GM18499 (cell line): ENCODE measurements around the gene ACAD11.
"Not testable (repeated sequence)": the region's sequence is repeated elsewhere in the genome, so short reads cannot be mapped to it uniquely, and the experiment has no call there.

Experiments used
- ATAC-seq: cut with Tn5 transposase; IDR thresholded peaks from one replicate; pipeline ENCODE4 v1.9.1; 2021; ENCODE audit warnings: moderate number of reproducible peaks; ENCODE audit not compliant: insufficient read depth, unreplicated experiment

The ACAD11 gene

DNA sequence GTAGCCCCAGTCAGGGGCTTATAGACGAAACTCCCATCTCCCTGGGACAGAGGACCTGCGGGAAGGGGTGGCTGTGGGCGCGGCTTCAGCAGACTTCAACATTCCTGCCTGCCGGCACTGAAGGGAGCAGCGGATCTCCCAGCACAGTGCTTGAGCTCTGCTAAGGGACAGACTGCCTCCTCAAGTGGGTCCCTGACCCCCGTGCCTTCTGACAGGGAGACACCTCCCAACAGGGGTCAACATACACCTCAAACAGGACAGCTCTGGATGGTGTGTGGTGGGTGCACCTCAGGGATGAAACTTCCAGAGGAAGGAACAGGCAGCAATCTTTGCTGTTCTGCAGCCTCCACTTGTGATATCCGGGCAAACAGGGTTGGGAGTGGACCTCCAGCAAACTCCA is 53.0 kb downstream of the ACAD11 start:
- not testable (repeated sequence) for ATAC-seq

DNA sequence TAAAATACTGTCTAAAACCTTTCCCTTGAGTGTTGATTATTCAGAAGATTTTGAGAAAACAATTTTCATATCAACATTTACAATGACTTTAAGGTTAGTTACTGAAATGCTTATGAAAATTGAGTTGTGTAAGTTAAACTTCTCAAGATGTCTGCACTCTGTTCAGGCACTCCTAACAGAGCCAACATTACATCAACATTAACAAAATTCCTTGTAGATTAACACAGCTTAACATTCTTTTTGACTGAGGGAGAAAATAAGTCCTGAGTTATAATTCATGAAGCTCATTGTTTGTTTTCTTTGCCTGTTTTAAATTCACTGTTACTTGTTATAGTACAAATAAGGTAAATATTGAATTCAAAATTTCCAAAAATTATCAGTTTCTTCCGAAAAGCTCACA is 53.5 kb downstream of the ACAD11 start:
- no peak for ATAC-seq

DNA sequence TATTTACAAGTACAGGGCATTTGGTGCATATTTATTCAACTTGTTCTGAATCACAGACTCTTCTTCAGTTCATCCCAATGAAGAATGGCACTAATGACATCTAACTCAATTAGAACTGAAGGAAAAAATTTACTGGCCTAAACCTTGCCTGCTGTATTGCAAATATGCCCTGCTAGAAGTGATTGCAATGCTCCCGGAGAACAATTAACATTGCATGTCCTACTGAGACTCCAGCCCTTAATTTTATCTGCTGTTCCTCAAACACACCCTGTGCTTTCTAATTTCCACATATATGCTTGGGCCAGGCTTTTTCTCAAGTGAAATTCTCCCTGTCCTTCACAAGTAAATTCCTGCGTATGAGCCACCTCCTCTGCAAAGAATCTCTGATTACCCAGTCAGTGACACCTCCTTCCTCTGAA is 54.2 kb downstream of the ACAD11 start:
- ATAC-seq = no peak

- not testable (repeated sequence) for ATAC-seq
Observed at GRCh38 chr3:132600614-132601013, 59.0 kb downstream of the ACAD11 start.

GRCh38 chr3:132598181-132598580 is 61.4 kb downstream of the ACAD11 start:
- ATAC-seq = no peak

DNA sequence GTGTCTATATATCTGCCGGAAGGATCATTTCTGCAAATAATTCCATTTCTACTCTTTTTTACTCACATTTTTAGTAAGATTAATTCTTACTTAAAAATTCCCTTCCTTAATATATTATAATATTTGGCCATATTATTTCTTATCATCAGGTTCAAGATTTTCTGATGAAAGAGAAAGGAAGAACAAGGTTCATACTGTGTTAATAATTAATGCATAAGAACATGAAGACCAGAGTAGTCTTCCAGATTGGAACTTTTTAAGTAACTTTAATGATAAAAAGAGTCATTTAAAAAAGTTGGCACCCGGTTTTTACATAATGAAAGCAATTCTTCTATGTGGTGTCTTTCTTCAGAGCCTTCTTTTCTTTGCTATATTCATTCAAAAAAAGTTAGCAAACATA is 61.9 kb downstream of the ACAD11 start:
- ATAC-seq = no peak

- ATAC-seq = no peak
Observed at GRCh38 chr3:132596816-132597433, 62.7 kb downstream of the ACAD11 start, which contains the start of gene ACKR4. TSS of gene ACKR4 (plus strand) at chr3:132597270. CDS start at chr3:132600398, 3,128 bp downstream.

- ATAC-seq = no peak
Observed at GRCh38 chr3:132596326-132596725, 63.3 kb downstream of the ACAD11 start.

DNA sequence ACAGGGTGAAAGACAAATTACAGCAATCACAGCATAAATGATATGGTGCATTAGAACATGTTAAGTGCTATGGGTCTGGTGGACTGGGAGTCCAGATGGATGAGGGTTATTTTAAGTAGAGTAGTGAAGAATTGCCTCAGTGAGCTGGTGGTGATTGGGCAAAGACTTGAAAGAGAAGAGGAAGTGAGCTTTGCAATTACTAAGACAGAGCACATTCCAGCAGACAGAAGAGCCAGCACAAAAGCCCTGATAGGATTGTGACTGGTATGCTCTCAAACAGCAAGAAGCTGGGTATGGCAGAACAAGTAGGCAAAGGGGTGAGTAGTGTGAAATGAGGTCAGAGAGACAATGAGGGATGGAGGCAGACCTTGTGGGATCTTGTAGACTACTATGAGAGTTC is 64.6 kb downstream of the ACAD11 start:
- no peak for ATAC-seq

DNA sequence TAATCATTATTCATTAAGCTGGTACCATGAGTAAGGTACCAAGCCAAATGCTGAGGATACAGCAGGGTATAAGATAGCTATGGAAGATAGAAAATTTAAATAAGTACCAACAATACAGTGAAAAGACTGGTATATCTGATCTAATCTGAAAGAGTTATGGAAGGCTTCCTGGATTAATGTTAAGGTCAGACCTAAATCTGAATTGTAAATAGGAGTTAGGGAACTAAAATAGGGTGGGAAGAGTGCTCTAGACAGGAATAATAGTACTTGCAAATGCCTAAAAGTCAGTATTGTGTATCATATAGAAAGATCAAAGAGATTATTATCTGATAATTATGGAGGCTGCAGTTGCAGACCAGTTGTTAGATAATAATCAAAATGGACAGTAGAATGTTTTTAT is 65.1 kb downstream of the ACAD11 start:
- ATAC-seq = no peak

DNA sequence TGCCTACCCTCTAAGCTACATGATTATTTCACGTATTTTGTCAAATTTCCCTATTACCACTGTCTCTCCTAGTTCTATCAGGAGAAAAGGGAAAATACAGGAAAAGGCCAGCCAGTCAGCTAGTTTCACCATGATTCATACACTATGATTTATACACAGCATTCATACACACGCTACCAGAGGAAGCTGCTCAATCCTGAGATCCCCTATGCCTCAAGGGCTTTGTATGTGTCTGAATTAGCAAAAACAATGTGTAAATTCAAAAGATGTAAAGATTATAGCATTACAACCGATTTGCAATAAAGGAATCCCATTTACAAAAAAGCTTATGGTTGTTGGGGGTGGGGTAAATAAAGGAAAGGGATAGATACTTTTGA is 65.7 kb downstream of the ACAD11 start:
- ATAC-seq = no peak

- ATAC-seq = no peak
Observed at GRCh38 chr3:132593241-132593946, 66.2 kb downstream of the ACAD11 start.

DNA sequence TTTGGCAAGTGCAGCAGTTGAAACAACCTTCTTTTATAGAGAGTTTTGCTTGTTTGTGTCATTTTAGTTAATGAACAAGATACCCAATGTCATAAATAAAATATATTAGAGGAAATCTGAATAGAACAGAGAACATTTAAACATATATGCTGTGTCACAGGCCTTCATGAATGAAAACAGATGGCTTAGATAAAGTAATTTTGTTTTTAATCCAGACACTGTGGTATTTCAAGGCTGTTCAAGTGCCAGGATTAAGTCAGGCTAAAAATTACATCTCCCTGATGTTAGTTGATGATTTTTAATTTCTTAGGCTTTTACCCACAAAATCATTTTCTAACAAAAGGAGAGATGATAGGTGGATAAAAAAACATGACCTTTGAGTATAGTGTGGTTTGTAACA is 67.4 kb downstream of the ACAD11 start:
- no peak for ATAC-seq

GRCh38 chr3:132587401-132587800 is 72.2 kb downstream of the ACAD11 start:
- no peak for ATAC-seq

- no peak for ATAC-seq
Observed at GRCh38 chr3:132573797-132574211, 85.8 kb downstream of the ACAD11 start.

DNA sequence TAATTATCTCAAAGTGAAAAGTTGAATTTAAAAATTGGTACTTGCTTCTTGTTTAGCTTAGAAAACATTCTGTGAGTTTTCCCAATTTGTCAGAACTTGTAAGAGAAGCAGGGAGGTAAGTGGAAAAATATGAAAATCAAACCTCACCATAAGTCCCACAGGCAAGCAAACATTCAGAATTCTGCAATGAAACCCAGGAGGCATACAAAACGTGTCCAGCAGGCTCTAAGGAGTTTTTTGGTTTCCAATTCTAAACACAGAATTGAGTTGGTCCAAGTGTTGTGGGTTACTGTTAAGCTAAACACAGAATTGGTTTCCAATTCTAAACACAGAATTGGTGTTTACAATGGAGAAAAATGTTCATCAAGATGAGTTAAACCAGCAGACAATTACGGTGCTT is 89.6 kb downstream of the ACAD11 start:
- no peak for ATAC-seq

GRCh38 chr3:132569580-132569979 is 90.0 kb downstream of the ACAD11 start:
- ATAC-seq = no peak

DNA sequence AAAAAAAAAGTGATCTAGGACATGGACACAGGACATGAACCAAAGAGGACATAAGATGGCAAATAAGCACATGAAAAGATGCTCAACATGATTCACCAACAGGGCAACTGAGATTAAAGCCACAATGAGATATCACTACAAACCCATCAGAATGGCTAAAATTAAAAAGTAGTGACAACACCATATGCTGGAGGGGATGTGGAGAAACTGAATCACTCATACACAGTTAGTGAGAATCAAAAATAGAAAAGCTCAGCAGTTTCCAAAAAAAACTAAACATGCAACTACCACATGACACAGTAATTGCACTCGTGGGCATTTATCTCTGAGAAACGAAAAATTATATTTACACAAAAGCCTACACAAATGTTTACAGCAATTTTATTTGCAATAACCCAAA is 90.5 kb downstream of the ACAD11 start:
- ATAC-seq = no peak

DNA sequence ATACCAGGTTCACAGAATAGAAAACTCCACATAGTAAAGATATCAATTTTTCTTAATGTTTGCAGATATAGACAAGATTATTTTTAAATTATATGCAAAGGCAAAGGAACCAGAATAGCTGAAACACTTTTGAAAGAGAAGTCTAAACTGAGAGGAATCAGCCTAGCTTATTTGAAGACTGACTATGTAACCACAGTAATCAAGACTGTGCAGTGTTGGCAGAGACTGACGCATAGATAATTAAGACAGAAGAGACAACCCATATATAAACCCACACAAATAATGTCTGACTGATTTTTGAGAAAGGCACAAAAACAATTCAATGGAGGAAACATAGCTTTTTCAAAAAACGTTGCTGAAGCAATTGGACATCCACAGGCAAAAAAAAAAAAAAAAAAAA is 91.2 kb downstream of the ACAD11 start:
- ATAC-seq = no peak

DNA sequence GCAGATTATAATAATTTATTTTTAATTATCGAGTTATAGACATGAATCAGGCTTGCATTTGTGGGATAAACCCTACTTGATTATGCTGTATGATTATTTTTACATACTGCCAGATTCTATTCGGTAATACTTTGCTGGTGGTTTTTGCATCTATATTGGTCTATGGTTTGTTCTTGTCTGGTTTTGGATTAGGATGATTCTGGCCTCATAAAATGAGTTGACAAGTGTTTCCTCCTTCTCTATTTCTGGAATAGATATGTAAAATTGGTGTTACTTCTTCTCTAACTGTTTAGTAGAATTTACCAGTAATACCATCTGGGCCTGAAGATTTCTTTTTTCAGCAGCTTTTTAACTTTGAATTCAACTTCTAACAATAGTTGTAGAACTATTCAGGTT is 95.5 kb downstream of the ACAD11 start:
- ATAC-seq = no peak

- ATAC-seq = no peak
Observed at GRCh38 chr3:132563420-132564069, 96.1 kb downstream of the ACAD11 start.

- ATAC-seq = no peak
Observed at GRCh38 chr3:132561003-132561402, 98.6 kb downstream of the ACAD11 start.
